NB4 (cell line): ENCODE results near the gene SIMC1.

Source experiments
- CTCF ChIP-seq: IDR thresholded peaks from one replicate; pipeline ENCODE4 v1.5.1; 2012; ENCODE audit warnings: low read depth, low read length
- MAX ChIP-seq: IDR thresholded peaks from 2 replicates; pipeline ENCODE4 v1.6.1; 2011; ENCODE audit warnings: low read depth, low read length
- POLR2A ChIP-seq: IDR thresholded peaks from 2 replicates; pipeline ENCODE4 v1.6.1; 2011; ENCODE audit warnings: mild to moderate bottlenecking; ENCODE audit not compliant: insufficient read length; ENCODE audit errors: extremely low read depth

- no peak for TF ChIP-seq CTCF
- no peak for TF ChIP-seq MAX
- no peak for TF ChIP-seq POLR2A
Measured at GRCh38 chr5:176387384-176387925, 149.2 kb downstream of the SIMC1 start.
